Suprapubic skin (tissue), 4 donors: ENCODE measurements around the gene RAB11A. TPM values are rescaled to one million over a fixed set of nuclear protein-coding genes. Genes with fewer than 3 reads are reported as not detected.

Experiments
- DNase-seq, 2 donors: peaks; one replicate each; pipeline ENCODE4 v3.0.0-alpha.2; 2019; ENCODE audit warnings: low spot score in 2 of 2
- H3K27ac ChIP-seq: fragments of 200-600 bp; sonication (generic); one replicate; pipeline ENCODE4 v1.5.1; 2019
- H3K27me3 ChIP-seq: fragments of 200-600 bp; sonication (generic); one replicate; pipeline ENCODE4 v1.5.1; 2019
- H3K36me3 ChIP-seq: fragments of 200-600 bp; sonication (generic); one replicate; pipeline ENCODE4 v1.5.1; 2019
- H3K4me1 ChIP-seq: fragments of 200-600 bp; sonication (generic); one replicate; pipeline ENCODE4 v1.5.1; 2019
- H3K4me3 ChIP-seq: fragments of 200-600 bp; sonication (generic); one replicate; pipeline ENCODE4 v1.5.1; 2019; ENCODE audit warnings: mild to moderate bottlenecking
- H3K9me3 ChIP-seq: fragments of 200-600 bp; sonication (generic); one replicate; pipeline ENCODE4 v1.5.1; 2019
- EP300 ChIP-seq: sonication (generic); formaldehyde crosslinking; IDR thresholded peaks from one replicate; pipeline ENCODE4 v1.6.1; 2017; ENCODE audit warnings: antibody characterized with exemption
- POLR2A ChIP-seq, 2 donors: fragments of 450-650 bp; IDR thresholded peaks; one replicate each; pipeline ENCODE4 v1.6.1; 2017; ENCODE audit warnings: antibody characterized with exemption in 2 of 2, mild to moderate bottlenecking in 2 of 2, moderate library complexity in 2 of 2
- POLR2AphosphoS5 ChIP-seq, 3 donors: sonication (generic); formaldehyde crosslinking; IDR thresholded peaks; one replicate each; pipeline ENCODE4 v1.6.1; 2017; ENCODE audit warnings: antibody characterized with exemption in 3 of 3
- WGBS: methylation state at CpG from one replicate; pipeline ENCODE4 v1.1.5; 2018; 5-methylcytosine and 5-hydroxymethylcytosine counted together
- total RNA-seq, 4 donors: library from RNA; depleted of rRNA; stranded (reverse); fragments of >200 nt; gene quantifications; one replicate each; pipeline ENCODE4 v1.1.0, GENCODE V29; 2016
- TF ChIP-seq, protein P1 (sequence below), 2 donors: fragments of 200-600 bp in 1 of 2; fragments of 450-650 bp in 1 of 2; sonication (generic) in 1 of 2; IDR thresholded peaks; one replicate each; pipeline ENCODE4 v1.5.1; 2016 to 2019; ENCODE audit warnings: antibody characterized with exemption in 2 of 2, mild to moderate bottlenecking in 1 of 2, moderate library complexity in 1 of 2

Gene RAB11A
- total RNA-seq, 4 donors from 2014 or later: 150 to 650 (median 425) TPM

DNA sequence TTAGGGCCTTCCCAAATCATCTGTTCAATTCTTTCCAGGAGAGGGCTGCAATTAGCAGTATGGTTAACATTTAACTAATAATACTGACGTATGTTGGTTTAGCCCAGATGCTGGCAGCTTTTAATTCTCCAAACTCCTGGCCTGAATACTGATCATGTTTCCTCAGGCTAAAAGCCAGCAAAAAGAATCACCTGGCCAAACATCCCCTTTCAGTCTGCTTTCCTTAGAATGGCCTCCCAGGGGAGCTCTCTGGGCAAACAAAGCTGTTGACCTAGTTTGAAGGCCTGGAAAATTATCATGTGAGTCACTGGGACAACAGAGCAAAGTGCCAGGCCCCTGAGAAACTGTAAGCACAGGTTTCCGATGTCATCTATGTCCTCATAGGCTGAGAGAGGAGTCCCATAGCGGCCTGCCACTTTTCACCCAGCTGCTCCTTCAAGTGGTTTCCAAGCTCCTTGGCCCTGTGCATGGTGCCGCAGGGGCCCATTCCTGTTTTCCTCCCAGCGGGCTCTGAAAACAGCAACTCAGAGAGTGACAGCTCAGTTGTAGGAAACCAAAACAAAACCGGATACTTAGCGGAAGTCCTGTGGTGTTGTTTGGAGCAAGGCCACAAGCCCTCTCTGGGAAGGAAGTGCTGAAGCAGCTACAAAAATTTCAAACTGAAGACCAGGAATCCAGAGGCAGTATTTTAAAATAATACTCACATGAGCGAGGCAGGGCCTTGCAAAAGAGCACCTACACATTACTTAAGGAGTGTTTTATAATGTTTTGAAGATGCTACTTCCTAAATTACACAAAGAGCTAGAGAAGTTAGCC, 36.5 kb upstream of the RAB11A start:
- DNase-seq: peak; percentile 88 to 92
- 2% methylated on average over 8 of the region's 8 CpGs for WGBS
- Histone ChIP-seq H3K27me3 (no peaks in the 10 kb centered on the region), H3K4me1 (peaks cover 36% of the 10 kb centered on the region), H3K4me3 (peak overlapping the region; percentile 30), H3K27ac (peak overlapping the region; percentile 87), H3K9me3 (no peaks in the 10 kb centered on the region), H3K36me3 (no peaks in the 10 kb centered on the region)
- peak in 2 of 3 donors; percentile 11 to 22 for TF ChIP-seq POLR2AphosphoS5 (IDR thresholded peaks at IDR 0.05)
- no peak for TF ChIP-seq POLR2A (IDR thresholded peaks at IDR 0.05)

DNA sequence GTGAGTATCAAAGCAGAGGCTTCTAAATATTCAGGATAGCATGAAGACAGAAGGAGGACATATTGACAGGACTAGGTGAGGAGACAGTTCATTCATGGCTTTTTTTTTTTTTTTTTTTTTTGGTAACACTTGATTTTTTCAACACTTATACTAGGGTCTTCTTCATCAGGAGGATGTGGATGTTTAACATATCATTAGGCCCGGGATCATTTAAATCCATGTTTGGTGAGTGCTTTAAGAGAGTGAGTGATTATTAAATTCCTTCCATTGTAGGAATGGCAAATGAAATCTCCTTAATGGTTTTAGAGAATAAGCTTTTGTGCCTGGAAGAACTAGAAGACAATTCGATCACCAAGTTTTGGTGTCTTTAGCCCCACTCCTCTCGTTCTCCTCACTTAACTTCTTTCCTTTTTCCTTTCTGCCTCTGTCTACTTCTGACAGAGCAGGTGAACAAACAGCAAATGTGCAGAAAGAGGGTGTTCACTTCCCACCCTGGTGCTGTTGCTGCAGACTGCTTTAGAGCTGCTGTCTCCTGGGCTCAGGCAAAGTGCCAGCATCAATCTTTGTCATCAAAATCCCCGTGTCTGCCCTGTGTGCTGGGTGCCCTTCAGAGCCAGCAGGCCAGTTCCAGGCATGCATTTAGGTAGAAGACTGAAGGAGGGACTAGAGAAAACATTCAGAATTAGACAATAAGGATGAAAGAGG, 35.6 kb upstream of the RAB11A start:
- TF ChIP-seq POLR2A (IDR thresholded peaks at IDR 0.05) (no peak), EP300 (no peak)
- Histone ChIP-seq H3K27me3 (no peaks in the 10 kb centered on the region), H3K4me1 (peaks cover 37% of the 10 kb centered on the region), H3K27ac (peak overlapping the region; percentile 87), H3K9me3 (no peaks in the 10 kb centered on the region), H3K36me3 (no peaks in the 10 kb centered on the region), H3K4me3 (no peak overlapping the region)
- WGBS: 47% methylated on average over 4 of the region's 4 CpGs
- DNase-seq: no peak

DNA sequence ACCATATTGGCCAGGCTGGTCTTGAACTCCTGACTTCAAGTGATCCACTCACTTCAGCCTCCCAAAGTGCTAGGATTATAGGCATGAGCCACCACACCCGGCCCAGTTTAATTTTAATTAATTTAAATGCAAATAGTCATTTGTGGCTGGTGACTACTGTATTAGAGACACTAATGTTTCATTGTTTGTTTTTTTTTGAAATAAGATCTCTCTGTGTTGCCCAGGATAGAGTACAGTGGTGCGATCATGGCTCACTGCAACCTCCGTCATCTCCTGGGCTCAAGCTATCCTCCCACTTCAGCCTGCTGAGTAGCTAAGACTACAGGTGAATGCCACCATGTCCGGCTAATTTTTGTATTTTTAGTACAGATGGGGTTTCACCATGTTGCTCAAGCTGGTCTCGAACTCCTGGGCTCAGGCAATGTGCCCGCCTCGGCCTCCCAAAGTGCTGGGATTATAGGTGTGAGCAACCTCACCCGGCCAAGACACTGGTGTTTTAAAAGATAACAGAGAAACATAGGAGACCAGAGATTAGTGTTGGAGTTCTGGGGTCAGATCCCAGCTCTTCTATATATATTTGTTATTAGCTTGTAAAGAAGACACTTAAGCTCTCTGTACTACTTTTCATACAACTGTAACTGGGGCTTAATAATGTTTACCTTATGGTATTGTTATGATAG, 34.5 kb upstream of the RAB11A start:
- no peak for DNase-seq
- Histone ChIP-seq H3K27me3 (no peaks in the 10 kb centered on the region), H3K4me1 (peaks cover 37% of the 10 kb centered on the region), H3K36me3 (no peaks in the 10 kb centered on the region), H3K4me3 (no peak overlapping the region), H3K27ac (no peak overlapping the region), H3K9me3 (no peaks in the 10 kb centered on the region)
- 94% methylated on average over 8 of the region's 8 CpGs for WGBS
- TF ChIP-seq, protein P1, sequence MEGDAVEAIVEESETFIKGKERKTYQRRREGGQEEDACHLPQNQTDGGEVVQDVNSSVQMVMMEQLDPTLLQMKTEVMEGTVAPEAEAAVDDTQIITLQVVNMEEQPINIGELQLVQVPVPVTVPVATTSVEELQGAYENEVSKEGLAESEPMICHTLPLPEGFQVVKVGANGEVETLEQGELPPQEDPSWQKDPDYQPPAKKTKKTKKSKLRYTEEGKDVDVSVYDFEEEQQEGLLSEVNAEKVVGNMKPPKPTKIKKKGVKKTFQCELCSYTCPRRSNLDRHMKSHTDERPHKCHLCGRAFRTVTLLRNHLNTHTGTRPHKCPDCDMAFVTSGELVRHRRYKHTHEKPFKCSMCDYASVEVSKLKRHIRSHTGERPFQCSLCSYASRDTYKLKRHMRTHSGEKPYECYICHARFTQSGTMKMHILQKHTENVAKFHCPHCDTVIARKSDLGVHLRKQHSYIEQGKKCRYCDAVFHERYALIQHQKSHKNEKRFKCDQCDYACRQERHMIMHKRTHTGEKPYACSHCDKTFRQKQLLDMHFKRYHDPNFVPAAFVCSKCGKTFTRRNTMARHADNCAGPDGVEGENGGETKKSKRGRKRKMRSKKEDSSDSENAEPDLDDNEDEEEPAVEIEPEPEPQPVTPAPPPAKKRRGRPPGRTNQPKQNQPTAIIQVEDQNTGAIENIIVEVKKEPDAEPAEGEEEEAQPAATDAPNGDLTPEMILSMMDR (IDR thresholded peaks at IDR 0.05): no peak
- TF ChIP-seq EP300: no peak
- no peak for TF ChIP-seq POLR2AphosphoS5 (IDR thresholded peaks at IDR 0.05)

DNA sequence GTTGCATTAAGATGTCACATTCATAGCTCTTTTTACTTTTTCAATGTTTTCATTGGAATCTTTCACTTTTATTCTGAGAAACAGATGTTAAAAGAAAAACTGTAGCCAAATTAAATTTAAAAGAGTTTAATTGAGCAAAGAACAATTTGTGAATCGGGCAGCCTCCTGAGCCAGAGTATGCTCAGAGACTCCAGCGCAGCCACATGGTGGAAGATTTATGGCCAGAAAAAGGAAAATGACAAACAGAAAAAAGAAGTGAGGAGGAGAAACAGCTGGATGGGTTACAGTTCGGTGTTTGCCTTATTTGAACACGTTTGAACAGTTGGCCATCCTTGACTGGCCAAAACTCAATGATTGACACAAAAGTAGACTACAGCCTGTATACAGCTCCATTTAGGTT, 33.8 kb upstream of the RAB11A start:
- Histone ChIP-seq H3K4me1 (peaks cover 37% of the 10 kb centered on the region), H3K36me3 (no peaks in the 10 kb centered on the region), H3K27ac (no peak overlapping the region), H3K27me3 (no peaks in the 10 kb centered on the region), H3K9me3 (no peaks in the 10 kb centered on the region), H3K4me3 (no peak overlapping the region)
- TF ChIP-seq POLR2A (IDR thresholded peaks at IDR 0.05) (no peak), EP300 (no peak), POLR2AphosphoS5 (IDR thresholded peaks at IDR 0.05) (no peak)
- TF ChIP-seq, protein P1 (IDR thresholded peaks at IDR 0.05): no peak
- no peak for DNase-seq
- 58% methylated on average over 4 of the region's 4 CpGs for WGBS

DNA sequence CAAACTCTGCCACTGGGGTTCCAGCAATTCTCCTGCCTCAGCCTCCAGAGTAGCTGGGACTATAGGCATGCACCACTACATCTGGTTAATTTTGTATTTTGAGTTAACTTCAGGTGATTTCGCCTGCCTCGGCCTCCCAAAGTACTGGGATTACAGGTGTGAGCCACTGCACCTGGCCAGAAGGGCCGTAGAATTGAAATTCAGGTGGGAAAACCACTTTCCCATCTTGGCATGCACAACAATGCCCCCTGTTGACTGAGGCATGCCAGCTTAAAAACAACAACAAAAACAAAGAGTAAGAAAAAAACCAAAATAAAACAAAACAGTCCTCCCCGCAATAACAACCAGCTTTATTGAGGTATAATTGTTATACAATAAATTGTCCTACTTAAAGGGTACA, 32.6 kb upstream of the RAB11A start:
- Histone ChIP-seq H3K27ac (no peak overlapping the region), H3K9me3 (no peaks in the 10 kb centered on the region), H3K27me3 (no peaks in the 10 kb centered on the region), H3K36me3 (no peaks in the 10 kb centered on the region), H3K4me1 (peaks cover 38% of the 10 kb centered on the region), H3K4me3 (no peak overlapping the region)
- WGBS: 97% methylated on average over 4 of the region's 4 CpGs
- DNase-seq: no peak
- TF ChIP-seq POLR2A (IDR thresholded peaks at IDR 0.05) (no peak), EP300 (no peak), POLR2AphosphoS5 (IDR thresholded peaks at IDR 0.05) (no peak)
- TF ChIP-seq, protein P1 (IDR thresholded peaks at IDR 0.05): no peak
